GM18502 (cell line): ENCODE results near the gene IL16.

ENCODE experiments used
- ATAC-seq: cut with Tn5 transposase; IDR thresholded peaks from one replicate; pipeline ENCODE4 v1.9.1; 2021; ENCODE audit warnings: mild to moderate bottlenecking; ENCODE audit not compliant: unreplicated experiment, poor library complexity

The IL16 gene

DNA sequence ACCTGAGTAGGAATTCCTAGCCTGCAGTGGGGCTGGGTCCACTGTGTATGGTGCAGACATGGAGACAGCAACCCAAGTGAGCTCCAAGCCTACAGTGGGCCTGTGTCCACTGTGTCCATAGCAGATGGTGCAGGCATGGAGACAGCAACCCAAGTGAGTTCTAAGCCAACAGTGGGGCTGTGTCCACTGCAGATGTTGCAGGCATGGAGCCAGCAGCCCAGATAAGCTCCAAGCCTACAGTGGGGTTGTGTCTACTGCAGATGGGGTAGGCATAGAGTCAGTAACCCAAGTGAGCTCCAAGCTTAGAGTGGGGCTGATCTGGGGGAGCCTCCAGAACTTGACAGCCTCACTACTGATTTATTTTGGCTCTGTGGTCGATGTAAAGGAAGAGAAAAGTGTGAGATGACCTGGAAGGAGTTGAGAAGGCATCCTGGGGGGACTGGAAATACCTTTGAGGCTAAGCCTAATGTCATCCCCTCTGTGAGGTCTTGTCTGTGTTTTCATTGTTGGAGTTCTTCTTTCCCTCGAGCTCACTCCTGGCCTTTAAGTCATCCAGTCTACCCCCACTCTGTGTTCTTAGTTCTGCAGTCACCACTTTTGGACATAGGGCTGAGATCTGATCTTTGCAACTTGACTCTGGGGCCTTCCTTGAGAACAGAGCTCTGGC, 22.4 kb upstream of the IL16 start:
- ATAC-seq = no peak

DNA sequence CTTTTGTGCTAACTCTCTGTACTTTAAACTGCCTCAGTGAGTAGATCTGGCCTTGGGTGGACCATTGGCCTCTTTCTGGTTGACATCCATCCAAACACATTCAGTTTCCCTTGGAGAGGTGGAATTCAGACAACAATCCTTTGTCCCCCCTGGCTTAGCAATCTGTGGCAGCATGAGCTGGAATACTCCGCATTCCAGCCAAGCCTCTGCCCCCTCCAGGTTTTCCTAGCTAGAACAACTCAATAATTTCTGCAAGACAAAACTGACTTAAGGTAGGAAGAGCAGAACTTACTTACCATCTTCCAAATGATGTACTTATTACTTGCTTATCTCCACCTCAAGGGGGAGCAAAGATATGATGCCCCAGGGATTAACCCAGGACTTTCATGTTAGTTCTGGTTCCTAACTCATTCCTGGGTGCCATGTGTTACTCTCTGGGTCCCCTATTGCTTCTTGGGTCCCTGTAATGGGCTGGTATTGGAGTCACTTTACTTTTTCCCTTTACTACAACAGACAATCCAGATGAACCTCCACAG, 21.8 kb upstream of the IL16 start:
- ATAC-seq = no peak

DNA sequence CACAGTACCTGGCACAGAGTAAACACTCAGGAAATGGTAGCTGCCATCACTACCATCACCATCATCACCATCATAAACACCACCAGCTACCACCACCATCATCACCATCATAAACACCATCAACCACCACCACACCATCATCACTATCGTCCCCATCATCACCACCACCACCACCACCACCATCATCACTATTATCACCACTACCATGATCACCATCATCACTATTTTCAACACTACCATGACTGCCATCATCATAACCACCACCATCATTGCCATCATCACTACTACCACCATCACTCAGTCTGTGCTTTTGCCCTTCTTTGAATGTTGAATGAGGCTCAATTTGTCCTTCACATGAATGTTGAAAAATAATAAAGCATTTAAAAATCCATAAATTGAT, 21.2 kb upstream of the IL16 start:
- ATAC-seq = no peak

DNA sequence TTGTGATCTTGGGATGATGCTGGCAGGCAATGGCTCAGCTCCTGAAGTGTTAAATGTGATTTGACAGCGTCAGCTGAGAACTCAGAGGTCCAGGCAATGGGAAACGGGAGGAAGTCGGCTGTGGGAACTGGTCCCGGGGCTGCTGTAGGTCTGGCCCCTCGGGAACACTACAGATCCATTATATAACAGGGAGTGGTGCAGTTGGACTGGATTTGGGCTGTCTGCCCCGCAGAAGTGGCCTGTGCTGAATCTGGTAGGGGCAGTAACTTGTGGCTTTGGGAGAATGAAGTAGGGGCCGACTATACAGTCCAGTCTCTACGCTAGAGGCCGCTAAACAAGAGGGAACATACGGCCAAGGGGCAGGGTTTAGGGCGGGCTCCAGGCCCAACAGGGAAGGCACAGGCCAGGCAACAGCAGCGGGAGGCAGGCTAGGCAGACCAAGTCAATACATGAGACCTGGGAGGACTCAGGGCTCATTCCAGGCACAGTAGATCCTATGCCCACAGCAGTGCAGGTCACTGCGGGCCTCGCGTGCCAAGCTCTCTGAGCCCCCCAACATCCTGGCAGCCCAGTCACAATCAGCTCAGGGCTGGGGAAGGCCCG, 20.3 kb upstream of the IL16 start:
- no peak for ATAC-seq

DNA sequence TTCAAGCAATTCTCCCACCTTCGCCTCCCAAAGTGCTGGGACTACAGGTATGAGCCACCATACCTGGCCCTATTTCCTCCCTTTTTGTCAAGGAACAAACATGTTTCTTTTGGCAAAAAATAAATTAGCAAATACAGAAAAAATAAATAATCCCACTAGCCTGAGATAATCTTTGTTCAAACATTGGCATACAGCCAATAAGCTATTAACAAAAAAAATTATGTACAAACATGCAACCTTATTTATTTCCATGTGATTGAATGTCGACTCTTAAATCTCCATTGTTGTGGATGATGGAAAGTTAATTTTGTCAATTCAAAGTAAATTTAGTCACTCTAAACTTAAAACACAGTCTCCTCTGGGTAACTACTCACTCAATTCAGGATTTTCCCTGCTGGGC, 18.3 kb upstream of the IL16 start:
- ATAC-seq = no peak

DNA sequence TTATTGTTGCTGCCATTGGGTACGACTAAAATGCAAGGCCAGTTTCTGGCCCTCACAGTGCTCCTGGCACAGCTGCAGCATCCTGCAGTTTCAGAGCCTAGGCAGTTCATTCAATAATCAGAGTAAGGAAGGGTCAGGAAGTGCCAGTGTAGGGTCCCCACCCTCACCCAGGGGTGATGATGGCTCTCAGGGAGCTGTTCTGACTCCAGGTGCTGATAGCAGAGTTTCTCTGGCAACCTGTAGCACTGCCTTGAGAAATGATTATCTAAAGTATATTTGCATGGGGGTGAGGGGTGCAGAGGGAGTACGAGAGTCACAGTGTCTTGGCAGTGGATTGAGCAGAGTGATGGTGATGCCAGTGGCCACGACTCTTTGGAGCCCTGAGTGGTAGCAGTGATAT, 15.5 kb upstream of the IL16 start:
- ATAC-seq = no peak

DNA sequence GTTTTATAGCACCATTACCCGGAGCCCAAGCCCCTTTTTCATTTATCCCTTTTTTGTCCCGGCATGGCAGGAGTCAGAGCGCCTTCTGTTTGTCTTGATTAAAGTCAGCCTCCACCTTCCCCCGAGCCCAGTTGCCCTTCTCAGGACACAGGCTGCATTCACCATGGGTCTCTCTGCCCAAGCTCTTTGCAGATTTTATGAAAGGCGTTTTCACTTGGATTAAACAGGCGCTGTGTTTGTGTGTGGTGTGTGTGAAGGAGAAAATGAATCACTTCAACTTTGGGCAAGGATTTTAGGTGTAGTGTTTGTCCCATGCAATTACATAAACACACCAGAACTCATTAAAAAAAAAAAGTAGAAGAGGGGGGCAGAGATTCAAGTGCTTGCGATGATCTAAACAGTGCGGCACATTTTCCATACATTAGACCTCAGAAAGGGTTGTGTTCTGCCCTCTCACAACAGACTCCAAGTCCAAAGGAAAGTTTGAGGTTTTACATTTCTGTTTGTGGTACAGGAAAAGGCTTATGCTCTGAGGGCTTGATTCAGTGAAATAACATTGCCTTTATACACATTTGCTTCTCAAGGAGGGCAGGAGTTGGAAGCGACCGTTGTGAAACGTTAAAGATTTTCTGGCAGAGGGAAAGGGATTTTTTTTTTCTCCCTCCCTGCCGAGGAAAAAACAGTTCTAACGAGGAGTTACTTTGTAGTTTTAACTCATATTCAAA, 14.5 kb upstream of the IL16 start:
- no peak for ATAC-seq

DNA sequence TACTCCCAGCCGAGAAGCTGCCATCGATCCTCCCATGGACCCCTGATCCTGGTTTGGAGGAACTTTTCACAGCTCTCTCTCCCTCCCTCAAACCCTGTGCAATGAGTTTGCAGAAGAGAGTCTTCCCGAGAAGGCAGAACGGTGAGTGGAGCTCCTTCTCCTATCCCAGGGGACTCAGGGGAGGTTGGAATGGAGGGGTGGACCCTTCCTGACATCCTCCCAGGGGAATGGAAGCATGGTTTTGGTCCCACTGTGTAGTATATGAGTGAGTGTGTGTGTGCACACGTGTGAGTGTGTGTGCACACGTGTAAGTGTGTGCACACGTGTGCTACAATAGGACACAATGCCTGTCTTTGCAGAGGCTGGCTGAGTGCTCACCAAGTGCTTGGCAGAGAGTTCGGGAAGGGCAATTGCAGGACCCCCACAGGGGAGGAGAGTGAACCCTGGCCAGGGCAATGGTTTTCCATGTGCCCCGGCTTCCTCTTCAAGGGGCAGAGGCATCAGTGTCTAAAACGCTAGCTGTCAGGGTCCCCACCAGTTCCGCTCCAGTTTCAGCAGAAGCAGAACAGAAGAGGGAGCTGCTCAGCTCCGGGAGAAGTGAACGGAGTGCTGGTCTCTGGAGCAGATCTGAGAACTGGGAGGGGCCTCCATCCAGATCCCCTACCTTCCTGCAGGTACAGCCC, 13.8 kb upstream of the IL16 start:
- ATAC-seq = no peak

DNA sequence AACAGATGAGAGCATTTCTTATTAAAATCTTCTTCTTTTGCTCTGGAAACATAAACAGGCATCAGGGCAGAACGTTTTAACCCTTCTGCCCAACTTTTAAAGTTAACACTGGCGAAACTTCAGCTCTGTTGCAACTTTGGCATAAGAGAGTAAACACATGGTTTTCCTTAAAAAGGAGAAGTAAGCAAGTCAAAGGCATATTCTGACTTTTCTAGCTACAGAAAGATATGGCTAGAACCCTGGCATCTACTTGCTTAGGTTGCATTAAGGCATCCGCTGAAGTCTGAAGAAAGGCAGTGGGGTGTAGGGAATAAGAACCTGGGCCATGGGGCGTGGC, 13.3 kb upstream of the IL16 start:
- no peak for ATAC-seq

DNA sequence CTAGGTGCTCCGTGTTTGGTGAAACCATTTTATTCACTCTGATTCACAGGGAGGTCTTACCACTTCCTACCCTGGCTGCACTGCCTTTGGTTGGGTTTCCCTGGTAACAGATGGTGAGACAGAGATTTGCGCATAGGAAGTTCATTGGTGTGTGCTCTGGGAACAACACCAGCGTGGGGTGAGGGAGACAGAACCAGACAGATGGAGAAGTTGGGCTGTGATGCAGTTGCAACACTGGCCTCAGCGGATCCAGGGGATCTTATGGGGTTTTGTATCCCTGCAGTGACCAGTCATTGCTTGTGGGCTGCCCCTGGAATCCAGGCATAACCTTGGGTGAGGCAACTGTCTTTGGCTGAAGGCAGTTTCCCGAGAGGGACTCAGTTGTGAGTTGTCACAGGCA, 12.5 kb upstream of the IL16 start:
- no peak for ATAC-seq

DNA sequence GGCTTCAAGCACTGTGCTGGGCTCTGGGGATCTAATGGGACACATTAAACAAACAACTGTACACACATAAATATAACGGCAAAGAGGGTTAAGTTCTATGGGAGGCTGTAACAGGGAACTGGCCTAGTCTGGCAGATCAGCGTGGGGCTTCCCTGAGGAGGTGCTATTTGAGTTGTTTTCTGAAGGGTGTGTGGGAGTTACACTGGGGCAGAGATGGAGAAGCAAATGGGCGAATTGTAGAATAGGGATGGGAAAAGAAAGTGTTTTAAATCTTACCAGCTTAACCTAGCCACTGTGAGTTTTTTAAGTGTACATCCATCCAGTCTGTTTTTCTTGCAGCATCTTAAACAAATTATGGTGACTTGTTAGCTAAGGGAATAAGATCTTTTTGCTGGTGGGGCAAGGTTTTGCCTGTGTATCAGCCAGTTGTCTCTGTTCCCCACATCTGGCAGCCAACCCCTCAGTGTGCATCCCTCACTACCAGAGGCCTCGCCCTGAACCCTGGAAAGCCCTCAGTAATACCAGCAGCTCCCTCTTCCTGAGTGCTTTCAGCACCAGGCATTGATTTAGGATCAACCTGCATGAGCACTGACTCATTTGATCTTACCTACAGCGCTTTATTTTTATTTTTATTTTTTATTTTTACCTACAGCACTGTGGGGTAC, 10.9 kb upstream of the IL16 start:
- ATAC-seq = no peak

DNA sequence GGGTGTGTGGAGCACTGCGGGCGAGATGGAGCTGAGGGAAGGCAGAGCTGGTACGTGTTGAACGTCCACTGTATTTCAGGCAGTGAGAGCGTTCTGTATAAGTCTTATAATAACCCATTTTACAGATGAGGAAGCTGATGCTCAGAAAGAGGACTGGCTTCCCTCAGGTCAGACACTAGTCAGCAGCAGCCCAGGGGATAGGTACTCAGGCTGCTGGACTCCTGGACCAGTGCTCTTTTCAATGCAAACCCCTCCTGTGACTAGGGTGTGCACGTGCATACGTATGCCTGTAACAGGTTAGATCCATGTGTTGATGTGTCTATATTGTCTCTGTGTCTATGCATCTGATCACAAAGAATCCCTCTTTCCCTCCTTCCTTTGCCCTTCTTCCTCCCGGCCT, 8.3 kb upstream of the IL16 start:
- no peak for ATAC-seq

DNA sequence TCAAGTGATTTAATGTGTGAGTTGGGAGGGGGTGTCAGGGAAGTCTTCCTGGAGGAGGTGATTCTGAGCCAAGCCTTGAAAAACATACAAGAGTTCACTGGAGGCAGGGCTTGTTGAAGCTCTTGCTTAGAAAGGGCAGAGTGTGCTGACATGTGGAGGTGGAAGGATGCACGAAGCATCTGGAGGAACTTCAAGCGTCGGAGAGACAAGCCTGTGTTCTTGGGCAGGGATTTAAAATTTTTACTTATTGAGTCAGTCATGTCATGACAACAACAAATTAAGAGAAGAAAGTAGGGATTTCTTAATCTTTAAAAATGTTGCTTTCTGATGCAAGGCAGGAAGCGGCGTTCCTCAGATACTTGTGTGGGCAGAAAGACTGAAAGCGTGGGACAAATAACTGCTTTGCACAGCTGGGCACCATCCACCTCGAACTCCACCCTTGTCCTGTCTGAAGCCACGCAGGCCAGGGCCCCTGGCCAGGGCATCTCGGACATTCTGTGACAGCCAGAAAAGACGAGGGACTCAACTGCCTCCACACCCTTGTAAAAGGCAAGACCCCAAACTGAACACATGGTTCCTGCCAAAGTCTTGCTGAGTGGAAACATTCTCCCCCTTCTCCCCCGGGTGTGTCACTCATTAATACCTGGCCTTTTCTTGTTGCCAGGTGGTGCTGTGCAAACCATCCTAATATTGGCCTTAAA, 6.9 kb upstream of the IL16 start:
- ATAC-seq = no peak

DNA sequence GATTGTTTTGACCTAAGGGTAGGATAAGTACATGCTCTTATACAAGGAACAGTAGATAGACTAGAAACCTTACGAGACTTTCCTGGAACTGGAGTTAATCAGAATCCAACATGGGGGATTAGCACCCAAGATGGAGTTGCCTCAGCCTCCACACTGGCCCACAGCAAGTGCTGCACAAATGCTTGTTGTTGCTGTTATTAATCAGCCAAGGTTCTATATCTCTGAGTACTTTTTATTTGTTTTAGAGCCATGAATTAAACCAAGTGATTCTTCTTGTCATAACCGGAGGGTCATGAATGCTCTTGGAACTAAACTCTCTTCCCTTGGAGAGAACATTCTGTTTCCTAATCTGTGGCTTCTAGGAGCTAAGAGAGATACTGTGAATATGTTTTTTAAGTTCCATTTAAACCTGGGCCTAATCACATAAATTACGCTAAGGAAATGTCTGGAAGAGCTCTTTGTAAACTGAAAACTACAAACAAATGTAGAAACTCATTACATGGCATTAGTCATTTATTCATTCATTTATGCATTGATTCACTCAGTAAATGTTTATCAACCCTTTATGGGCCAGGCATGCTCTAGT, 5.7 kb upstream of the IL16 start:
- ATAC-seq = no peak

DNA sequence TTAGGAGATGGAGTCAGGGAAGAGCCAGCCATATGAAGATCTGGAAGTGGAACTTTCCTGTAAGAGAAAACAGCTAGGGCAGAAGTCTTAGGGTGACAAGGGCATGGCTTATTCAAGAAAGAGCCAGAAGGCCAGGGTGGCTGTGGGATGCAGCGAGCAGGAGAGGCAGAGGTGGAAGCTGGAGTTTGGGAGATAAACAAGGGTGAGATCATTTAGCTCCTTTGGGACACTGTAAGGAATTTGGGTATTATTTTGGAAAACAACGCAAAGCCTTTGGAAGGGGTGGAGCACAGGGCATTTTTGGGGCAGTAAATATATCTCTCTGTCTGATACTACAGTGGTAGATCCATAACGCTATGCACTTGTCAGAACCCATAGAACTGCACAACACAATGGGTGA, 5.0 kb upstream of the IL16 start:
- ATAC-seq = no peak

DNA sequence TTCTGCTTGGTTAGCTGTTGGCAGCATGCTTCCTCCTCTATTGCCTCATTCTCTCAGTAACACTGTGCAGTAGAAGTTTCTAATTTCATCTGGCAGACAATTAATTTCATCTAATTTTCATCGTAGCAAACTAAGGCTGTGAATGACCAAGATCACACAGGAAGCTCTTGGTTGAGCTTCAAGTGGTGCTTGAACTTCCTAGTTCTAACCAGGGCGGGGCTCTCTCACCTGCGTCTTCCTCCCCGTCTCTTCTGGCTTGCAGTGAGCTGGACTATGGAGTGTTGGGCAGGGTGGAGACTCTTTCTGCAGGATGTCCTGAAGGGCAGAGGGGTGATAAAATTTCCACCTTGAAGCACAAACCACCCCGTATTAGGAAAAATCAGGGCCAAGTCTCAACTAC, 2.0 kb upstream of the IL16 start:
- no peak for ATAC-seq

DNA sequence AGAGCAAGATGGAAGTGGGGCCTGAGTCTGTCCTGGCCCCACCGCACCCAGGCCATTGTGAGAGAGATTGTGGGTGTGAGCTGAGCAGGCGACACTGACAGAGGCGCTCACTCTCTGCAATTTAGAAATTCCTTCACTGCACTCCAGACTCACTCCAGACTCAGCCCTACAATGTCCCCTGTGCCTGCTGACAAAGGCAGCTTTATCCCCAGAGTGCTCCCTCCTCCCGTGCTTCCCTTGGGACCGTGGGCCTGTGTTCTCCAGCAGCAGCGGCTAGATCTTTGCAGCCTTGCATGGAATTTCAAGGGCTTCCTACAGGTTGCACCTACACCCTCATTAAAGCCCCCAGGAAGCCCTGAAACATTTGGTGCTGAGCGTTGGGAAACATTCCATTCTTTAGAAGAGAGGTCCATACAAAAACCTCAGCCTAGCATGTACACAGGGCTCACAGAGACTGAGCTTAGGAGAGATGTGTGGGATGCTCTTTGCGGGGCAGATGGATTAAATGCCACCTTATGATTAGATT, 1.3 kb upstream of the IL16 start:
- ATAC-seq = no peak

DNA sequence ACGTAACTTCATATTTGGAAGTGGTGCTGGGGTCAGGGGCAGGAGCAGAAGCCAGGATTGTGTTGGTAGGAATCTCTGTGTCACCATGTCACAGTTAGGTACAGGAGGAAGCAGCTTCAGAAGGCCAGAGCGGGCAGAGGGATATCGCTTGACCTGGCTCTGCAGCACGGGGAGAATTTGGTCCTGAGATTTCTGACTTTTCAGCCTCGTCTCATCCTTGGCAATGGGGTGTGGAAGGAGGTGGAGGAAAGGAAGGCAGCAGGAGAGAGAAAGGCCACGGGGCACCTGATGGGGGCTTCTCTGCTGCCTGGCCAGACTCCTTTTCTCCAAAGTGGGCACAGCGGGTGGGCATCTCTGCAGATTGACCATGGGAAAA, 564 bp downstream of the IL16 start:
- no peak for ATAC-seq

DNA sequence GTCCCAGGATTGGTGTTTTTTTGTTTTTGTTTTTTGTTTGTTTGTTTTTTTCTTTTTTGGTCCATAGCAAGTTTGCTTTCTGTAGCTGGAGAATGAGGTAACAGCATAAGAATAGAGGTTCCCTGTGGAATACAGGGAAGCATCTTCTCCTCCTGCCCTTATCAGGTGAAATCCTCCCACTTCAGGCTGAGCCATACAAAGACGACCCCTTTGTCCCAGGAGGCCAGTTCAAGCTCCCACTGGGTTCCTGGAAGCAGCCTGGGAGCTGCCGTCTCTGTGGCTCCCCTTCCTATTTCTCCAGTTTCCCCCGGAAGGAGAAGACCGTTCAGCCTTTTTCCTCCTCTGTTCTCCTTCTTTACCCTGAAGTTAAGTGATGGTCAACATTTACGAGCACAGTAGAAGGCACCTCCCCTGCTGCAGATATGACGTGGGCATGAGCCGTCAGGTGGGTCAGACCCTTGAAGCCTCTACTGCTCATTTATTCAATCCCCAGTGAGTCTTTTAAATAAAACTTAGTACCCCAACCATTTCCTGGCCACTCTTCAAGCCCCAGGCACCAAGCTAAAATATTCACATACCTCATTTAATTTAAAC, 1.1 kb downstream of the IL16 start:
- ATAC-seq = no peak
